ENCODE results near the gene IL1F10.

The IL1F10 gene

DNA sequence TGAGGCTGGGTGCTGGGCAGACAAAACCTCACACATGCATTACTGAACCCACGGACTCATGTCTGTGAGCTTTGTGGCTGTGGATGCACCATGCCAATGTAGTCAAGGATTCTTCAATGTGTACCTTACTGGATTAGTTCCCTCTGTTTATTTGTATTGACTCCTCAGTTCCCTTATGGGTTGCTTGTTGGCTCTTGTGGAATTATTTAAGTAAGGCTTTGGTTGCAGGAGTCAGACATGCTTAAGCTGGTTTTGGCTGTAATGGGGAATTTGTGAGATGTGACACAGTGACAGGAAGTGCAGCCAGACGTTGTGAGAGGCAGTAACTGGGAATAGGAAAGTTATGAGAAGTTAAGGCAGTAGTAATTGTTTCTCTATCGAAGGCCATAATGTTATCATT lies 46.0 kb downstream of the IL1F10 start:
- no peak for DNase-seq

DNA sequence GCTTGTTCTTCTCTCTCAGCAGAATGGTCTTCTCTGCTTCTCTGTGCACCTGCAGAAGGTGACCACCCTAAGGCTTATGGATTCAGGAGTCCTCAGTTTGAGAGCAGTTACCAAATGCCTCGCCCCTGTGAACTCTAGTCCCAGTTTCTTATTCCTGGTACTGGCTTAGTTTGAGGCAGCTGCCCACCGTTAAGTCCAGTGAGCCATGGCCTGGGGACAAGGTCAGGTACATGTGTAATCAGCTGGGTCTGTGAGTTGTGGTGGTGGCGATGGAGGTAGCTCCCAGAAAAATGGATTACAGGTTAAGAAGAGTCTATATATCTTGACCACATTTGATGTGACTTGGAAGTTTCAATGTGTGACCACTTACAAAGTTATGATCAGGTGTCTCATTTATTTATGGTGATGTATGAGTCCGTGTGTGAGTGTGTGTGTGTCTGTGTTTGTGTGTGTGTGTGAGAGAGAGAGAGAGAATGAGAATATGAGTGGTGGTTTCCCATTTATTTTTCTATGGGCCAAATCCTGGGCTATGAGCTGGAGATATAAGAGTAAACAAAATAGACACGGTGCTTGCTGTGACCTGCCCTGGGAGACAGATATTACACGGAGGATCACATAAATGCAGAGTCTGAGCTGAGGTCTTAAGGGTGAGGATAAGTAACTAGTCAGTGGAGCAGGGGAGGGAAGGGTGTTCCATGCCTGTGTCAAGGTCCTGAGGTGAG lies 46.6 kb downstream of the IL1F10 start:
- no peak for DNase-seq

DNA sequence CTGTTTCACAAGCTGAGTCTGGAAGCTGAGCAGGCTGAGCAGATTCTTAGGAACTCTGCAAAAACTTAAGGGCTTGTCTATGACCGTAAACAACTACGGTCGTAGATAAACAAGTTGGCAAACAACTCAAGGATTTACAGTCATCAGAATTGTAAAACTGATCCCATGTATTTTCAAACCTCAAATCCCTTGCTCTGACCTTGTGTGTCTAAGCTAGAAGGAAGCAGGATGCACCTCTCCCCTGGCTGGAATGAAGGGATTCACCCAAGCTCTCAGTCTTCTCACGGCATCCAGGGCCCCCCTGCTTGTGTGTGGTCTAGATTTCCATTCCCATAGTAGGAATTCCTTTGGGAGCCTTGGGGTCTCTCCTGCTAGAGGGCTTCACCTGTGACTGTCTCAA lies 47.2 kb downstream of the IL1F10 start:
- no peak for DNase-seq

DNA sequence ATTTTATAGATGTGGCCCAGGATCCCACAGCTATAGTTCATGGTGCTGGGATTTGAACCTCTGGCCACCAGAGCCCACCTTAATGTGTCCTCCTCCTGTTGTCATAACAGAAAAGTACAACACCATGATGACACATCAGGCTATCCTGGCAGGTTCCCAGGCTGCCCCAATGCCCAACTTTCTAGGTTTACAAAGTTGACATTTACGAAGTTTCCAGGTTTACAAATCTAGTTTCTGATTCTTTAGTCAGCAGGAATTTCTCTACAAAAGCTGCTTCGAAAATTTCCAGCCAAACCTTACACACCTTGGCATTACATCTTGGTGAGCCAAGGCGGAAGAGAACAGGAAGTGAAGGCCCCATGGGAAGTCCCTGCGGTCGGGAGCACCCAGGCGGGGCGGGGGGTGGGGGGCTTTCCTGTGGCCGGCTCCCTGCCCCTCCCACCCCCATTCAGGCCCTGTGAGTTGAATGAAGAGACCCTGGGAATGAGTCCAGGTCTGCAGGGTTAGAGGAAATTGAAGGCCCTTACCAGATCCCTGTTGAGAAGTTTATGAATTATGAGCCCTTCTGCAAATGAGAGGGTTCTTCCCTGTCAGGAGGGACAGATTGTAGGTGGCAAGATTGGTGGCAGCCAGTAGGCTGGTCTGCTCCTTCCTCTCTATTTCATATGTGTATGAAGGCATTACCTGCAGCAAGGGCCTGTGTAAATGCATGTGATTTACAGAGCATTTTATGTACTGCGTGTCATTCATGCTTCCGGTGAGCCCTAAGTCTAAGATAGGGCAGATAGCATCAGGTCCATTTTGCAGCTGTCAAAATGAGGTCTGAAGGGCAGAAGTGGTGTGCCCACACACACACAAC lies 48.6 kb downstream of the IL1F10 start:
- DNase-seq, result no peak

DNA sequence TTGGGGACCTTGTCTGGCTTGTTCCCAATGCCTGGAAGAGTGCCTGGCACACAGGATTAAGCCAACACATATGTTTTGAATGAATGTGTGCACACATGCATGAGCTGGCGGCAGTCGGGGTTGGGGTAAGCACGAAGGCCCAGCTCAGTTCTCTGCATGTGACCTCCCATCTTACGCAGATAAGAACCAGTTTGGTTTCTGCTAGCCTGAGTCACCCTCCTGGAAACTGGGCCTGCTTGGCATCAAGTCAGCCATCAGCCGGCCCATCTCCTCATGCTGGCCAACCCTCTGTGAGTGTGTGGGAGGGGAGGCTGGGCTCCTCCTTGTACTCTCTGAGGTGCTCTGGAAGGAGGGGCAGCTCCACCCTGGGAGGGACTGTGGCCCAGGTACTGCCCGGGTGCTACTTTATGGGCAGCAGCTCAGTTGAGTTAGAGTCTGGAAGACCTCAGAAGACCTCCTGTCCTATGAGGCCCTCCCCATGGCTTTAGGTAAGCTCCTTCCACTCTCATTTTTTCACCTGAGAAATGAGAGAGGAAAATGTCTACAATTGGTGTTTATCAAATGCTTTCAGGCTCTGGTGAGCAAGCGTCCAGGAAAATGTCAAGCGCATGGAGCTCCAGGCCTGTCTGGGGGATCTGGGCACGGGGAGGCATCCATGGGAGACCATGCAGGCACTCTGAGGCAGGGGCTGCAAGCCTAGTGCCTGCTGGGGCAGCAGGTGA lies 49.9 kb downstream of the IL1F10 start:
- DNase-seq, result no peak

DNA sequence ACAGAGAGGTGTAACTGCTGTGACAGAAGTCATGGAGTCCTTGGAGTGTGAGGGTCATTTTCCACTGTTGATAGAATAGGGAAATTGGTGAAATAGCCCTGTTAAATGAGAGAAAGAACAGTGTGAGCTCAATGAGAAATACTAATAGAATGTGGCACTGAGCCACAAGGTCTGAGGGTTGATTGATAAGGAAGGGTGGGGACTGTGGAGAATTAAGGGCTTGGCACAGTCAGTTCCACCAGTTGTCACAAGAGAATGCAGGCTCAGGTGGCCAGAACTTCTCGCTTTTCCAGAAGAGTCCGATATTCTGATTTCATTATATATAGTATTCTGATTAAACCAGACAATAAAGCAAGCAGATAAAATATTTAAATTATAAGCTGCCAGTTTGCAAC lies 50.5 kb downstream of the IL1F10 start:
- no peak for DNase-seq

DNA sequence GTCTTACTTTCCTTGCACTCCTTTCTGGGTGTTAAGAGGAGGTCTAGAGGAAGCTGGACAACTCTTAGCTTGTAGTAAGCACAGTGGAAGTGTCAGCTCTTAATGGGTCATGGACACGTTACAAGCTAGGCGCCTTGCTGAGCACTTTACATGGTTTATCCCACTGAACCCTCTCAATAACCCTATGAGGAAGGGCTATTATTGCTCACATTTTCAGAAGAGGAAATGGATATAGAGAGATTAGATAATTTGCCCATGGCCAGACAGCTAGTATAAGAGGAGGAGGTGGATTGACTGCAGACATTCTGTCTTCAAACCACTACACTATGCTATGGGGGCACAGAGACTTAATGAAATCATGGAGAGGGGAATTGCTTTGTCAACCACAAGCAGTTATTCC lies 51.3 kb downstream of the IL1F10 start:
- DNase-seq, result no peak

DNA sequence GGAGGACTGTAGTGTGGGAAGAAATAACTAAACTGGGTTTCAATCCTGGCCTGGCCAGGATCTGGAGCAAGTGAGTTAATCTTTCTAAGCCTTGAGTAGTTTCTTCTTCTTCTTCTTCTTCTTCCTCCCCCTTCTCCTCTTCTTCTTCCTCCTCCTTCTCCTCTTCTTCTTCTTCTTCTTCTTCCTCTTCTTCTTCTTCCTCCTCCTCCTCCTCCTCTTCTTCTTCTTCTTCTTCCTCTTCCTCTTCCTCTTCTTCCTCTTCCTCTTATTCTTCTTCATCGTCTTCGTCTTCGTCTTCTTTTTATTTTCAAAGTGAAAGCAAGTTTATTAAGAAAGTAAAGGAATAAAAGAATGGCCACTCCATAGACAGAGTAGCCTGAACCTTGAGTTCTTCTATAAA lies 53.1 kb downstream of the IL1F10 start:
- DNase-seq, result no peak

DNA sequence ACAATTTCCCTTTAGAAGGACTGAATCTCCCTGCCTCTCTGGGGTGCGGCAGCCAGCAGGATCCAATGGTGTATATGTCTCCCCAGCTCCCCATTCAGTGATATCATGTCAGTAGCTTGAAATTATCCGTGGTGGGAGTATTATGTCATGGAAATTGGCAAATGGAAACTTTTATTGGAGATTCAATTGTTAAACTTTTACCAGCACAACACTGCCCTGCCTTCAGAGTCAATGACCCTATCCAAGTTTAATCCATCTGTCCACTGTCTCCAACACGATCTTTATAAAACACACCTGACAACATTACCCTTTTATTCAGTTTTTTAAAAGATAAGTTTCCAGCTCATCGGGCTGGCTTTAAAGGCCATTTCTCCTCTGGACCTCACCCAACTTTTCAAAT lies 54.6 kb downstream of the IL1F10 start:
- no peak for DNase-seq

DNA sequence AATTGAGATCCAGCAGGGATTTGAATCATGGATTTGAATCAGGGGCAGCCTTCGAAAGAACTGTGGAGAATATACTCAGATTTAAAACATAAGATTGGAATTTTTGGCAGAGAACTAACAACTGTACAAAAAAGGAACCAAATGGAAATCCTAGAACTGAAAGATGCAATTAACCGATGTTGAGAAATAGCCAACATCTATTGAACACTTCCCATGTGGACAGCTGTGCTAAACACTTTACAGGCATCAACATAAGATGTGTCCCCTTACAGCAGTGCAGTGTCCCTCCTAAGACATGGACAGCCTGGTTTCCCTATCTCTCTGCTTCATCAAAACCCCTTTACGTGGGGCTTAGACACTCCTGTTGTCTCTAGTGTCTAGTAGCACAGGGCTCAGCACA lies 56.0 kb downstream of the IL1F10 start:
- no peak for DNase-seq

DNA sequence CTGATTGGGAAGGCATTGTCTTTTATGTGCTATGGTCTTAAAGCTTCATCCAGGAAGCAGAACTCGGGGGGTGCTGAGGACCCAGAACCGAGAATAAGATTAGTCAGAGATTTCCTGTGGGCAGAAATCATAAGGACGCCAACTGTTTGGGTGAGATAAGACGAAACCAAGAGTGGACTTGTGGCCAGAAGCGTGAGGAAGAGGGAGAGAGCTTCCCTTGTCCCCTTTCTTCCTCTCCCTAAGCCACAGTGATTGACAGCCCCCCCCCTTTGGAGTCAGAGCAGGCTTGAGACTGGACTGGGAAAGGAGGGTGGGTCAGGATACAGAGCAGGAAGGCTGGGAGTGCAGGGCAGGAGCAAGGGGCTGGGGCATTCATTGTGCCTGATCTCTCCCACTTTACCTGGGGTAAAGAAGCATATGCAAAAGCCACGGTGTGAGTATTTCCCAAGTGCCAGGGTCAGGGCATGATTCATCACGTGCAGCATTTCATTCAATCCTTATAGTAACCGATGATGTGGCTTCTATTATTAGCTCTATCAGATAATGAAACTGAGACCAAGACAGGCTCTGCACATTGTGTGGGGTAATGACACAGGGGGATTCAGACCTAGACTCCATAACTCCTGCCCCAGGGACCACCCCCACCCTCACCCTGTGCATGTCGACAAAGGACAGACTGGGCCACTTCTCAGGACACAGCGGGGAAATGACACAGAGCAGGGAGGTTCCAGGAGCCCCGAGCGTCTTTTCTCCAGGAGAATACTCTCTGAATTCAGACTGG lies 56.6 kb downstream of the IL1F10 start:
- DNase-seq, result no peak
